Hematopoietic multipotent progenitor cell treated with erythropoietin and hydrocortisone succinate and interleukin-3 and kit ligand, for 17 days (in vitro differentiated cells): ENCODE results near the gene UBAC2.

Experiments used
- DNase-seq: peaks from one replicate; pipeline ENCODE4 v3.0.0-alpha.2; 2015; ENCODE audit warnings: low spot score

UBAC2 gene

DNA sequence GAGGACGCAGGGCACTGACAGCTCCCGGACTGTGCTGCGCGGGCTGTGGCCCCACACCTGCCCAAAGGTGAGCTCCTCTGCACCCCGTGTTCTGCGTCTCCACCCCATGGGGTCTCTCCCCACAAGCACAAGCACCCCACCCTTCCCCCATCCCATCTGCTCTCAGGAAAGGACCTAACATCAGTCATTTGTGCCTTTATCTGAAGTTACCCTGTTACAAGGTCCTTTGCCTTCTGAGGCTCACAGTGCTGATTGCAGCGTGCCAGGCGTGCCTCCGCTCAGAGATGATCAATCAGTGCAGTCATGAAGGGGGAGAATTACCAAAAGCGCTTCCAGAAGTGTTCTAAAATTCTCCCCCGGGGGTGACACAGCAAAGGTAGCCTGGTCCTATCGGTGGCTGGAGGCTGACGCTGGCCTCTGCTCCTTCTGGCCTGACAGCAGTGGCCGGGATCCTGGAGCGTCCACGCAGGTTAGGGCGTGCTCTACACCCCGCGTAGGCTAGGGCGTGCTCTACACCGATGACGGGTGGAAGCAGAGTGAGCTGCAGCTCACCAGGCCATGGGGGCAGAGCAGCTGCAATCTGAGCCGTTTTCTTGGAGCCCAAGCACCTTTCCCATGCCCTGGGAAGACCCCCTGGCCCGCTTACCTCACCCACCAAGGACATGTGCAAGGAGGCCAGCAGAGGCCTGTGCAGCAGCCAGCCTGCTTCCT is 215.9 kb downstream of the UBAC2 start:
- no peak for DNase-seq

DNA sequence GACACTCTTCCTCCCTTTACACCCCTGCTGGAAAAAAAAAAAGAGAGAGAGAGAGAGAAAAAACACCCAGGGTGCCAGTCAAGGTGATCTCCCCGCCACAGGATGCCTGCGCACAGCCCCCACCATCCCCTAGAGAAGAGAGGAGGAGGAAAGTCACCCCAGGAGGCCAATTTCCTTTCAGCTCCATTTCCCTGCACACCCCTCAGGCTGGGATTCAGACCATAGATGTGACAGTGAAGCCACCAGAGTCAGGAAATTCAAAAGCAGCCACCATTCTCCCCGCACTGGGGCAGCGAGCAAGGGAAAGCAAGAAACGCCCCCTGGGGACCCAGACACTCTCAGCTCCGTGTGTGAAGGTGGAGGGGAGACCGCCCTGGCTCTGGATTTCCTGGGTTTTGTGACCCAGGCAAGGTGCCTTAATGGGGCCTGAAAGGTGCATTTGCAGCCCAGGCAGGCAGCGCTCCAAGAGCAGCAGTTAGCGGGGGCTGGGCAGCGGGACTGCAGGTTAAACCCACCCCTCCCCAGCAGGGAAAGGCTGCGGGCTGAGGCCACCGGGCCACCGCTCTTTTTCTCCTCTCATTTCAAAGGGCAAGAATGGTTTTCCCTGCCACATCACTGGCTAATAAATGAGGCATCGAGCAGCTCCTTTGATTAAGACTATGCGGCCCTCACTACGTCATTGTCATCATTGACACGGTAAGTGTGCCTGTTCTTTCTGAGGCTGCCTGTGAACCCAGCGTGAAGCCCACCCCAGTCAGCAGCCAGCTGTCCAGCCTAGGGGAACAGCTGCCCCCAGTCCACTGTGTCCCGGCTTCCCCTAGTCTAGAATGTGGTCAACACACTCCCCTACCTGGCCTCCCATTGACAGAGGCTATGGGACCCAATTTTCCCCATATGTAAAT is 216.8 kb downstream of the UBAC2 start:
- DNase-seq: no peak

DNA sequence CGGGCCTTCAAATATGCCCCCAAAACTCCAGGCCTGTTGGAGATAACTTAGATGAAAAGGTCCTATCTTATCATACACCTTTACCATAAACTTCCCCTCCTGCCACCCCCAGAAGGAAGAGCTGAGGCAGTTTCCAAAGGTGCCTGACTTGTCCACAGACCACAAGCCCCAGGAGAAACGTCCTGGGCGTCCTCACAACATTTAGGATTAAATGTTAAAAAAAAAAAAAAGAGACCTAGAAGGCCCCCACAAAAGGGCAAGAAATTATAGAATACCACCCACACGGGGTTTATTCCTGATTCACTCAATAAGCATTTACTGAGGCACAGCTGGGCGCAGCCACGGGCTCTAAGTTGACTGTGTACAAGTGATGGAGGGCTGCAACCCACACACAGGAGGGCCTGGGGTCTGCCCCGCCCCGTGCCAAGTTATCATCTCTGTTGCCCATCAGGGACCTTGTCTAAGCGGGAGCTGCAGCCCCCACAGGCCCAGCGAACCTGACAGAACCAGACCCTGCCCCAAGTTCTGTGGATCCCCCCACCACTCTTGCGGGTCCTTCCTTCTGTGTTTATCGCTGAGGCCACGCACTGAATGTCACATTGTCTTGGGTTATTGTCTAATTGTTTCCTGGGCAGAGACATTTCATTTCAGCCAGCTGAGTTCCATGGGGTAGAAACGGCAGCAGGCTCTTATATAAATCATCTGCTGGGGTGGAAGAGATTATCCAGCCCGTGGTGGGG is 217.6 kb downstream of the UBAC2 start:
- DNase-seq: no peak

DNA sequence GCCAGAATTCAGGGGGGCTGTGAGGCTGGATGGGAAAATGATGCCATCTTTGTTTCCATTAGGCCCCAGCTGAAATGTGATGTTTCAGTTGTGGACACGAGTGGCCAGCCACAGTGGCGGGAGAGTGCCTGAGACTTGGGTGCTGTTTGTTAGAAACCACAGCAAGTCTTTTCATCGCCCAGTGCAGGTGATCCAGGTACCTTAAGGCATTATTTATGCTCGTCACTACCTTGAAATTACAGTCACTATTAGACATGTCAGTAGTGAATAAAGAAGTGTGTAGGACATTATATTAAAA is 218.1 kb downstream of the UBAC2 start:
- no peak for DNase-seq

DNA sequence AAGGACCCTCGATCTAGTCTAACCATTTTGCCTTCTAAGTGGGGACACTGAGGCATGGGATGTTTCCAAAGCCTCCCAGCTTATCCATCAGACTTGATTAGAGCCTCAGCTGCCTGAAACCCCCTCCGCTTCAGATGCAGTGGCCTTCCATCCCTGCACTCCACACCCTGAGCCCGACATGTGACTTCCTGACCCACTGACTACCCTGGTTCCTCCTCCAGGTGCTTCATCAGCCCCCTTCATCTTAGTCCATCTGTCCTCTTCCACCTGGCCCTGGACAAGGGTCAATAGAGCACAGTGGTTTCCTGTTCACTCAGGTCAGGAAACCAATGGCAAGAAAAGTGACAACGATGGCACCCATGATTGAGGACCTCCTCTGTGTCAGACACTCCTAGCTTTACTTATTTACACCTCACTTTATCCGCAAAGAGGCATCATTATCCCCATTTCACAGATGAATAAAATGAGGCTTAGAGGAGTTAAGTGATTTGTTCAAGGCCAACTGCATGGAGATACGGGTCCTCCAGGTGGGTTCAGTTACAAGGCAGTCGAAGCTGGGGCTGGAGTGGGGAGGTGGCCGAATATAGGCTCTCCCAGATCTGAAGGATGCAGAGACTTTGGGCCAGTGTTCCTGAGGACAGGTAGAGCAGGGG is 219.1 kb downstream of the UBAC2 start:
- no peak for DNase-seq

DNA sequence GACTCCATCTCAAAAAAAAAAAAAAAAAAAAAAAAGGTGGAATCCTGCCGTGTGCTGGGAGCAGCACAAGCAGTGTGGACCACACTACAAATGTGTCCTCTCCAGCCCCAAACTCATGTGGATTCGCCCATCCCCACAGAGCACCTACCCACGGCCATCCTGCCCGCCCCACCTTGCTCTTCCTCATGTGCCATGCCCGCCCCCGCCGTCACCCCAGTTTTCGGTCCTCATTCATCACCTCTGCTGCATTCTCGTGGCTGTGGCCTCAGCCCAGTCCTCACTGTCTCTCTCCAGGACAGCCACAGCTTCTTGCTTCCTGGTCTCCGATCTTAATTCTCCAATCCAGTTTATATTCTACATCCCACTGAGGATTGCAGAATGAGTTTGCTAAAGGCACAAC is 220.6 kb downstream of the UBAC2 start:
- no peak for DNase-seq

DNA sequence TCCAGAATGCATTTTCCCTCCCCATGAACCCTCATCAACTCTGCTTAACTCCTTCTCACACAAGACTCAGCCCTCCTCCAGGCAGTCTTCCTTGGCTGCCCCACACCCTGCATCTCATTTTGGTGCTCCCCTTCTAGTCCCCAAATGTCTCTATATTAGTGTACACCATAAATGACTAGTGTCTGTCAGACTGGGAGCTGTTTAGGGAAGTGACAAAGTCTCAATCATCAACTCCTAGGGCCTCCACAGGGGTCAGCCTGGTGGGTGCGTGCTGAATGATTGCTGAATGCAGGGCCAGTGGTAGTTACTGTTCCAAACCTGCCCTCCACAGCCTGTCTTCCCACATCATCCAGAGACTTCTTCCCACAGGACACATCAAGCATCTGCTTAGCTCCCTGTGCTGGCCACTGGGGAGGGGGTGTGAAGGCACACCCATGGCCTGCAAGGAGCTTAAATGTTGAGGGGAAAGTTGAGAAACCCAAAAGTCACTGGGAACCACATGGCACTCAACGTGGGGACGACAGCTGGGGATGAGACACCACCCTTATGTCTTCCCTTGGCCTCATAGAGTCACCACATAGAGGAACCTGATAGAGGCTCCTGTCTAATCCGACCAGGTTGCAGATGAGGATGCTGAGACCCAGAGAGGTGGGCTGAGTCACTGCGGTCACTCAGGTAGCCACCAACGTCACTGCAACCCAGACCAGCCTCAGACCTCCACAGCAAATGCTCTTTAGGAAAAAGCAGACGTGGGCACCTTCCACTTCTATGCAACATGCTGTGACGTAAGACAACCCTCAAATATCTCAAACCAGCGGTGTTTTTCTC is 221.3 kb downstream of the UBAC2 start:
- no peak for DNase-seq

DNA sequence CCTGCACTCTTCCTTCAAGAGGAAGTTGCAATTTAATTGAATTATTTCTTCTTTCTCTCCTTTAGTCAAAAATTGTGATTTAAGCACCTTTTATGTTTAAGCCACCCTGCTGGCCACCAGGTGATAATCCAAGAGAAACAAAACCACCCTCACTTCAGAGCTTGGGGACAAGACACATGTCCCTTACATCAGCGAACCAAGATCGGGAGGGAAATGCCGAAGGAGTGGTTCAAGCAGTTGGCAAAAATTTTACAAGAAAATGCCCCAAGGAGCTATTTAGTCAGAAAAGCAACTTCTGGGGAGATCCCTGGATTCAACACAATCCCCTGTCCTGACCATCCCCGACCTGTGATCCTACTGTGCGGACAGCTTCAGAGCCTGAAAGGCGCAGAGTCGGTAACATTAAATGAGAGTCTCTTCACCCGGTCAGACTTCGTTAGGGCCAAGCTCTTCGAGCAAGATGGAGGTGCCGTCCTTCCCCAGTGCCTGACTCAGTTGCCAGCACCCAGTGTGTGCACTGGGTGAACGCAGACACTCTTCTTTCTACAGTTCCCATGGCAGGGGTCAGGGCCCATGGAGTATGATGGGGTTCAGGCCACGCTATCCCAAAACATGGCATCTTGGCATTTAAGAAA is 222.0 kb downstream of the UBAC2 start:
- DNase-seq: no peak

DNA sequence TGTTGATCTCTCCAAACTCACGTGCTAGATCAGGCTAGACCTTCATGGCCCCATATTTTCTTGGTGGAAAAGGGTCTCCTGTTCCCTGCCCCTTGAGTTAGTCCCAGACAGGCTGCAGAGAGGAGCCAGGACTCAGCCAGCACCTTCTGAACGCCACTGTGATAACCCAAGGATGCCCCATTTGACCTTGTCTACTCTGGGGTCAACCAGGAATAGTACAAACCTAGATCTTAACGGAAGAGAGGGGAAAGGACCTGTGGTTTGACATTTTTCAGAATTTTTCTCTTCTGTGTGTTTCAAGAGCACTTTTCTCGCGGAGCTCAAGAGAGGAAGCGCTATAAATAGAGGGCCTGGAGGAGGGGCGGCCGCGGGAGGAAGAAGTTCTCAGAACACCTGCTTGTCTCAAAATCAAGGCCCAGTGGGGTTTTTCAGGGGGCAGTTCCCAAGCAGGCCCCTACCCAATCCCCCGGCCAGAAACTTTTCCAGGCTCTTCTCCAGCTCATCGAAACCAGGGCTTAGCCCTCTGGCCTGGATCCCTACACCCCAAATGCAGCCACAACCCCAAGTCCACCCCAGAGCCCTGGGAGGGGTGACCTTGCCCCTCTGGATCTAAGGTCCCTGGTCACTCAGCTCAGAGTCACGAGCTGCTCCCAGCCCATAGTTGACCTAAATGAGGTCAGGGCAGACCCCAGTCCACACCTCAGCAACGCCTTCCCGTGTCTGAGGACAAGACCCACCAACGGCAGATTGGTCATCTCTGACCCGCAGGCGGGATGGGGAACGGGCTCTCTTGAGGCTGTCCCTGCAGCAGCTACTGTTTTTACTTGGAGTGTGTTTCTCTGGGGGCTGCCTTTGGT is 225.1 kb downstream of the UBAC2 start:
- DNase-seq: no peak

DNA sequence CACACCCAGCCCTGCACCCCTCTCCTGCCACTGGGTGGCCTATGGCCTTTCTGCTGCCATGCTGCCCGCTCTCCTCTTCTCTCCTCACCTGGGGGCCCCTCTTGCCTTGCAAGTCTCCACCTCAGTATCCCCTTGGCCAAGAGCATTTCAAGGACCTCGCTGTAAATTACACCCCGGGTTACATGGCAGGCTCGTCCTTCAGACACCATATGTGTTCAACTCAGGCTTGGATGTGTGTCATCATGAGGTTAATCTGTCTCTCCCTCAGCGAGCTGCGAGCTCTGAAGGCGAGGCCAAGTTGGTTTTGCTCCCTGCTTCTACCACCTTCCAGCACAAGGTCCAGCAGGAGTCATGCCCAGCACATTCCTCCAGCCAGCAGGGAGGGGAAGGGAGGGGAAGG is 225.8 kb downstream of the UBAC2 start:
- DNase-seq: no peak

DNA sequence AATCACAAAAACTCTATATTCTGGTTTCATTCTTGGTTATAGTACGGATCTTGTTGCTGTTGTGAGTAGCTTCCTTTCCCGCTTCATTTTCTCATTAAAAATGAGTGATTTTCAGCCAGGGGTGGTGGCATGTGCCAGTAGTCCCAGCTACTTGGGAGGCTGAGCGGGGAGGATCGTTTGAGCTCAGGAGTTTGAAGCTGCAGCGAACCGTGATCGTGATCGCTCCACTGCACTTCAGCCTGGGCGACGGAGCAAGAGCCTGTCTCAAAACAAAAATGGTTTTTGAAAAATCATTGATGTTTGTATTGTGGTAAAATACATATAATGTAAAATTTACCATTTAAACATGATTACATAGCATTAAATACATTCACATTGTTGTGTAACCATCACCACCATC is 229.0 kb downstream of the UBAC2 start:
- no peak for DNase-seq

DNA sequence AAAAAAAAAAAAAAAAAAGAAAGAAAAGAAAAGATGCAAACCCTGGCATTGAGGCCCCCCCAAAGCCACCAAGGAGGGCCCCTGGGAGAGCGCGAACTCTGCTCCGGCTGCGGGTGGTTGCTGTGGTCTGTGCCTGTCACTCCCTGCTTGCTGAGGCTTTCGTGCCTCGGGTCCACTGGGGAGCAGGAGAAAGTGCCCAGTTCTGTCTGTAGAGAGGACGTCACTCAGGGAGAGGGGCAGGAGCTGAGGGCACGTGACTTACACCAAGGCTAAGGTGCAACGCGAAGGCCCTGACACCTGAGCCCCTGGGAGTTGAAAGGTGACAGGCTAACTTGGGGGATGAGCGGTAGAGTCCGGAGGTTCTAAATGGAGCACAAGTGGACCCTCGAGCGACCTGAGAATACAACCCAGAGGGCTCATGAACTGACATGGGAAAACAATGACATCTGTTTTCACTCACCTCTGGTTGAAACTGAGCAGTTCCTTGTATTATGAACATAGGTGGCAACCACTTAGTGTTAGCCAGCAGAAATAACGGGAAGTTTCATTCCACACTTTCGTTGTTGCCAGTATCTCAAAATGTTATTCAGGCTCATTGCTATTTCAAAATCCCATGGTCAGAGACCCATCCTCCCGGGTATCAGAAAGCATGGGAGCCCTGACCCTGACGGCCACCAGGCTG is 231.4 kb downstream of the UBAC2 start:
- no peak for DNase-seq

DNA sequence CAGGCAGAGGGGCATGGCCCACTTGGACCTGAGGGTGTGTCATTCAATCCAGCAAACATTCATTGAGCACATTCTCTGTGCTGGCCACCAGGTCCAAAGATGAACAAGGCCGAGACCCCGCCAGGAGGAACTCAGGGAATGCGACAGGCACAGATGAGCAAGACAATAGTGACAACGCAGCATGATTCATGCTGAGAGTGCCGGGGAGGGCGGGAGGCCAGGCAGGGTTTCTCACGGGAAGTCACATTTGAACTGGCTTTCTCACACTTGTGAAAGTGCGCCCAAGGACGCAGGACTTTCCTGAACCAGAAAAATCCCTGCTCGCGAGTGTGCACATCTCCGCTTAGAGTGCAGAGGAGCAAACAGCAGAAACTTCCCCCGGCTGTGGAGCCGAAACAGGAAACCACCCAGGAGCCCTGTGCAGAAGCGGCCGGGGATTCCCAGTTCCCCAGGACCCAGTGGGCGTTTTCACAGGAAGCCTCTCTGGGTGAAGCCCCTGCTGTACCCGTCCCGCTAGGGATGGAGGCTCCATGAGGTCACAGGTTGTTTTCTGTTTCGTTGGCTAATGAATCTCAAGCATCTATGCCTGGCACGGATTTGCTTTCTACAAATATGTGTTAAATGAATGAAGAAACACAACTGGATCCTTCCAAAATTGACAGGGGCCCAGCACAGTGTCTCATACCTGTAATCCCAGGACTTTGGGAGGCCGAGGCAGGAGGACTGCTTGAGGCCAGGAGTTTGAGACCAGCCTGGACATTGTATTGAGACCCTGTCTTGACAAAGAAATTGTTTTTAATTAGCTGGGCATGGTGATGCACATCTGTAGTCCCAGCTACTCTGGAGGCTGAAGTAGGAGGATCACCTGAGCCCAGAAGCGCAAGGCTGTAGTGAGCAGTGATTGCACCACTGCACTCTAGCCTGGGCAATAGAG is 232.2 kb downstream of the UBAC2 start:
- no peak for DNase-seq

DNA sequence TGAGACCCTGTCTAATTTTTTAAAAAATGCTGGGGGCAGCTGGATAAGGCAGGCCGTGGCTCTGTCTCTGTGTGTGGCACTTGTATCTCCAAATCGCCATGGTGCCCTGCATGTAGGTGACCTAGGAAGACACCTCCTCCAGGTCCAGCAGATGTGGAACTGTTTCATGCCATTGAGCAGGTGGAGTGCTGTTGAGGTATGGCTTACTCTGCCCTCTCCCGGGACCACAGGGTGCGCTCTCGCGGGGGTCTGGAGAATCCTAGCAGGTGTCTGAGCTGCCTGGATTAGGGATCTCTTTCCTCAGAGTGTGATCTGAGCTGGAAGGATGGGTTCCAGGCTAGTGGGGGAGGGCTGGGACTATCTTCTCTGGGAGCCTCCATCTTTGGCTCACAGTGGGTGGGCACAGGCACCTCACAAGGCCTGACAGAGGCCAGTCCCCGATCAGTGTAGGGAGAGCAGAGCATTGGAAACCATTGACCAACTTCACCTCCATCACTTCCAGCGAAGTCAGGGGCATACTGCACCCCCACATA is 233.0 kb downstream of the UBAC2 start:
- DNase-seq: no peak

DNA sequence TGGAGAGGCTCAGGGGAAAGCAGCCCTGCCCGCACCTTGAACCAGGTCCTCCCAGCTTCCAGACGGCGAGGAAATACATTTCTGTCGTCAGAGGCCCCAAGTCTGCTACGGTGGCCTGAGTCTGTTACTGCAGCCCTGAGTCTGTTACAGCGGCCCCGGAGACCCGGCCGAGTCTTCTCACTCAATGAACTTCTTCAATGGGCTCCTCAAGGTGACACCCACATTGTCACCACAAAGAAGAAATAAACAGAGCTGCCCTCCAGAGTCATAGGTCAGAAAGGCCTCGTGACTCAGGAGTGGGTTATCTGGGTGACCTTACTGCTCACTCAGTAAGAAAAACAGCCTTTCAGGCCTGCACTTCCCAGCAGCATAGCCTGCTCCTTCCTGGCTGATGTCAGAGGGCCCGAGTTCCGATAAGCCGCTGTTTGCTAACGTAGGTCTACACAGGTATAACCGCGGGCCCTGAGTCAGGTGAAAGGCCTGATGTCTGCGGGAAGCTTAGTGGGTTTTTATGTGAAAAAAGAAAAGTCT is 233.7 kb downstream of the UBAC2 start:
- DNase-seq: no peak

DNA sequence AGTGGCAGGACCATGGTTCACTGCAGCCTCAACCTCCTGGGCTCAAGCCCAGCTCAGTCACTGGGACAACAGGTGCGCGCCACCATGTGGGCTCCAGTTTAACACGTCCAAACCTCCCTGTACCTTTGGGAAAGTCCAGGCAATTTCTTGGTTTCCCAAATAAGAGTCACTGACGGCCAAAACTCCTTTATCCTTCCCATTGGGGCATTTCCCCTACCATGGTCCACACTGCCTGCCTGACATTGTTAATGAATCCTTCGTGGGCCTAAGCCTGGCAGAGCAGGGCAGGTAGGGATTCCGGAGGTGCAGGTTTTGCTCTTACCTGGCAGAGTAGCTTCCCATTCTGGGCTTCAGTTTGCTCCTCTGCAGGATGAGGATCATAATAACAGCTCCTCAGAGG is 234.5 kb downstream of the UBAC2 start:
- no peak for DNase-seq

DNA sequence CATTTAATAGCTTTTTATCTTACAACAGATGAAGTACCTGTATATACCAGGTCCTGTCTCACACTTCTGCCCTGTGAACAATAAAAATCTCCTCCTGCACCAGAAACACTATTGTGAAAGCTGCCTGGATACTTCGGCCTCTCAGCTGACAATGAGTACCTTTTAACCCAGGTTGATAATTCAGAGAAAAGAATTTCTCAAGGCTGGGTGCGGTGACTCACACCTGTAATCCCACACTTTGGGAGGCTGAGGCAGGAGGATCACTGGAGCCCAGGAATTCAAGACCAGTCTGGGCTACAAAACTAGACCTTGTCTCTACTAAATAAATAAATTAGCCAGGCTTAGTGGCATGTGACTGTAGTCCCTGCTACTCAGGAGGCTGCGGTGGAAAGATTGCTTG is 235.3 kb downstream of the UBAC2 start:
- DNase-seq: no peak
